ENCODE measurements around the gene ZNRD2. TPM values are rescaled to one million over a fixed set of nuclear protein-coding genes. Genes with fewer than 3 reads are reported as not detected.

Gene ZNRD2
- total RNA-seq, 1 donor from 2014 or later, result 37.0 TPM

DNA sequence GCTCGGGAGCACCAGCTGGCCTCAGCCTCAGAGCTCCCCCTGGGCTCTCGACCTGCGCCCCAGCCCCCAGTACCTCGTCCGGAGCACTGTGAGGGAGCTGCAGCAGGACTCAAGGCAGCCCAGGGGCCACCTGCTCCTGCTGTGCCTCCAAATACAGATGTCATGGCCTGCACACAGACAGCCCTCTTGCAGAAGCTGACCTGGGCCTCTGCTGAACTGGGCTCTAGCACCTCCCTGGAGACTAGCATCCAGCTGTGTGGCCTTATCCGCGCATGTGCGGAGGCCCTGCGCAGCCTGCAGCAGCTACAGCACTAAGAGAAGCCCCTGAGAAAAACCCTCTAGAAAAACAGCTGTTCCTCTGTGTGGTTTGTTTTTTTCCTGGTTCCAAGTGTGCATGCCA lies 1.1 kb downstream of the ZNRD2 start:
- intact Hi-C loops (cut with micrococcal nuclease), result loop anchor here (2.0 to 5.0 kb wide), 4 partner anchors 19 to 287 kb away; partner anchors contain the start of genes CFL1 and KAT5

DNA sequence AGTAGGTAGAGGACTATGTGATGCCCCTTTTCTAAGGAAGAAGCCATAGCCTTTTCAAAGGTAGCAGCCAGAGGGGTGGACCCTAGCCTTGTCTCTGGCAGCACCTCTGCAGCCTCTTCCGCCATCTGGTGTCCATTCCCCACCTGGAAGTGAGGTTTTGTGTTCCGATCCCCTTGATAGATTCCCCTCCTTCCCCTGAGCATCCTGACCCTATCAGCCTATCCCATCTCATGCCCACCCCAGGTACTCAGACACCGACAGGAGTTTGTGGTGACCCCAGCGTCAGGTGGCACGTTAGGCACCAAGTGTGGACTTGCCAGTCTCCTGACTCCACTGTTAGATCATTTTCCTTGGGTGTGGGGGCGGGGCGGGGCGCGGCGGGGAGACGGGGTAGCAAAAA lies 1.7 kb downstream of the ZNRD2 start:
- intact Hi-C loops (cut with micrococcal nuclease), result loop anchor here (2.0 to 5.0 kb wide), 4 partner anchors 19 to 287 kb away; partner anchors contain the start of genes CFL1 and KAT5

DNA sequence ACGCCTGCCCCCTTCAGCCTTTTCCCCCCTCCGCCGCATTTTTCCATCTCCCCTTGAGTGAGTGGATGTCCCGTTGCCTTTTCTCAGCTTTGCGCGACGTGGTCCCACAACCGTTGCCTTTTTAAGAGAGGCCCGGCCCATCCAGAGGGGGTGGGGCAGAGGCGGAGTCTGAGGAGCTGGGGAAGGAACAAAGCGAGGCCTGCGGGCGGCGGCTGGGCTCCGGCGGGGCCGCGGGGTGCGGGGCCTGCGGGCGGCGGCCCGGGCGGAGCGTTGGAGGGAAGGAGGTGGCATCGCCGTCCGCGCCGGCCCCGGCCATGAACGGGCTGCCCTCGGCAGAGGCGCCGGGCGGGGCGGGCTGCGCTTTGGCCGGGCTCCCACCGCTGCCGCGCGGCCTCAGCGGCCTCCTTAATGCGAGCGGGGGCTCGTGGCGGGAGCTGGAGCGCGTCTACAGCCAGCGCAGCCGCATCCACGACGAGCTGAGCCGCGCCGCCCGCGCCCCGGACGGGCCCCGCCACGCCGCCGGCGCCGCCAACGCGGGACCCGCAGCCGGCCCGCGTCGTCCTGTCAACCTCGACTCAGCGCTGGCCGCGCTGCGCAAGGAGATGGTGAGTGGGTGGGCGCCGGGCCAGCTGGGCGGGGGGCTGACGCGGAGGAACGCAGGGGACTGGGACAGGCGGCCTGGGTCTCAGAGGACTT lies 2.2 kb downstream of the ZNRD2 start, which contains the start of gene FAM89B:
Gene FAM89B, plus strand, starts transcription at position 183 of the 696 bp plus-strand sequence. Its CDS starts 132 bp downstream, at position 315.
- intact Hi-C loops (cut with micrococcal nuclease), result loop anchor here (5.0 kb wide), 2 partner anchors 80 to 140 kb away; partner anchors contain the start of gene KAT5

DNA sequence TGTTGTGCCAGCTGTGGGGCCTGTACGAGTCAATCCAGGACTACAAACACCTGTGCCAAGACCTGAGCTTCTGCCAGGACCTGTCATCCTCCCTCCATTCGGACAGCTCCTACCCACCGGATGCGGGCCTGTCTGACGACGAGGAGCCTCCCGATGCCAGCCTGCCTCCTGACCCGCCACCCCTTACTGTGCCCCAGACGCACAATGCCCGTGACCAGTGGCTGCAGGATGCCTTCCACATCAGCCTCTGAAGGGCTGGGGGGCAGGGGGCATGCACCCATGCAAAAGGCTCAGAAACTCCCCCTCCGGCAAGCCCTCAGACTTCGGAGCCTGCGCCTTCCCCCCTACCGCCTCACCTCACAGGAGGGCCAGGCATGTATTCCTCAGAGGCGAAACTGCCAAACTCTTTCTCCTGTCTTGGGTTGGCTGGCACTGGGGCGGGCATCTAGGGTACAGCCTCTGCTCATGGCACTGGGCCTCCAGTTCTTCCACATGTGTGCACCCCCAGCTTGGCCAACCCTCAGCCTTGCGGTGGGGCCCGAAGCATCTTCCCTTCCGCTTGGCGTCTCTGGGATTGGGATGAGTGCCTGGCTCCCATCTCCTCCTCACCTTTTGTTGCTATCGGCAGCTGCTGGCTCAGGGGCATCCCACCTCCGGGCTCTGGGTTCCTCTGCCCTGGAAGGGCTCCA lies 3.3 kb downstream of the ZNRD2 start:
- intact Hi-C loops (cut with micrococcal nuclease), result loop anchor here (1.0 to 5.0 kb wide), 4 partner anchors 15 to 139 kb away; partner anchors contain the start of genes KAT5 and PCNX3

DNA sequence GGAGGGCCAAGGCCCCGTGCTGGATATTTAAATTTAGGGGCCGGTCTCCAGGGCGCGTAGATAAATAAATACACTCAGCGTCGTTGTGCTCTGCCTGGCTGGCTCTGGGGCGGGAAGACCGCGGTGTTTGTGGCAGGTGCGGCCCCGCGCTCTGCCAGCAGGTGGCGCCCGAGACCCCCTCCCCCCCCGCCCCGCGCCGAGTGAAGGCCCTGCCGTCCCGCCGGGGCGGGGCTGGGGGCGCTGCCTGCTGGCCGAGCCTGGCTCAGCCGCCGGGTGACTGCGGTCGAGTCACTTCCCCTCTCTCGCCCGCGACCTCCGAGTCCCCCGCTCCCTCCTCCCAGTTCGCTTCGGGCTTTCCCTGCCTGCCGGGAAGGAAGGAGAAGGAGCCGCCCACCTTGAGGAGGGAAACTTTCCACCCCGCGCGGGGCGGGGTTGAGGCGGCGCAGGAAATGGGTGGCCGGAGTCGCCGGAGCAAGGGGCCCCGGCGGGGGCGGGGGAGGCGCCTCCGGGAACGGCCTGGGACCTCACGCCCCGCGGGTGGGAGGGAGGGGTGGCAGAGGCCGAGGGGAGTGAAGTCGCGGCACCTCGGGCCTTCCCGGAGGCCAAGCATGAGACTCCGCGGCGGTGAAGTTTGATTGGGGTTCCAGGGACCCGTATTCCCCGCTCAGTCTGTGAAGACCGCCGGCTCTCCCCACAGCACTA lies 4.0 kb downstream of the ZNRD2 start:
- intact Hi-C loops (cut with micrococcal nuclease), result loop anchor here (1.0 to 5.0 kb wide), 4 partner anchors 14 to 138 kb away; partner anchors contain the start of genes KAT5 and PCNX3

DNA sequence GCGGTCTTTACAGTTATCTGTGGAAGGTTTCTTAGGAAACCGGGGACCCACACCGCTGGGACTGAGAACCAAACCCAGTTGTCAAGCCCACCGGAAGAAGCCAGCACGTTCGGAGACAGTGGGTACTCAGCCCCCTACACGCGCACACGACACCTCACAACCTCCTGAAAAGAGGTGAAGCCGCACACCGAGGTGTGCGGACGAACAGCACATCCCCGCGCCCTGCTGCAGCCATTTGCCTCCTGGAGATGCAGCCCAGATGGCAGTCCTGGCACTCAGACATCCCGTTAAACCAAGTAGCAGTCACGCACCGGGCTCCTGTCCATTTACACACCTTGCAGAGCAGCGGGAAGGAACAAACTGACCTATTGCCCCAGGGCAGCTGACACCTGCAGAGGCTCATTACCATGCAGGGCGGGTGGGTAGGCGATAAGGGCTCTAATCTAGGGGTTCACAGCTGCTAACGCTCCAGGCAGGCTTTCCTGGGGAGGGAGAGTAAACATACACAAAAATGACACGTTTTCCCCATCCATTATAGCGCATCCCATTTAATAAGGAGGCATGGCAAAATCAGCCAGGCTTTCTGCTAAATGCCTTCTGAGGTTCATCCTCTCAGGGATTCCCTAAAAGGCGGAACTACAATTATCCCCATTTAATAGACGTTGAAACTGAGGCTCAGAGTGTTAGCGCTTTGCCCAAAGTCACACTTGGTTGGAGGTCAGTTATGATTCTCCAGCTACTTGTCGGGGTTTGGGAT lies 4.7 kb downstream of the ZNRD2 start:
- intact Hi-C loops (cut with micrococcal nuclease), result loop anchor here (1.0 to 5.0 kb wide), 4 partner anchors 13 to 137 kb away; partner anchors contain the start of genes KAT5 and PCNX3

DNA sequence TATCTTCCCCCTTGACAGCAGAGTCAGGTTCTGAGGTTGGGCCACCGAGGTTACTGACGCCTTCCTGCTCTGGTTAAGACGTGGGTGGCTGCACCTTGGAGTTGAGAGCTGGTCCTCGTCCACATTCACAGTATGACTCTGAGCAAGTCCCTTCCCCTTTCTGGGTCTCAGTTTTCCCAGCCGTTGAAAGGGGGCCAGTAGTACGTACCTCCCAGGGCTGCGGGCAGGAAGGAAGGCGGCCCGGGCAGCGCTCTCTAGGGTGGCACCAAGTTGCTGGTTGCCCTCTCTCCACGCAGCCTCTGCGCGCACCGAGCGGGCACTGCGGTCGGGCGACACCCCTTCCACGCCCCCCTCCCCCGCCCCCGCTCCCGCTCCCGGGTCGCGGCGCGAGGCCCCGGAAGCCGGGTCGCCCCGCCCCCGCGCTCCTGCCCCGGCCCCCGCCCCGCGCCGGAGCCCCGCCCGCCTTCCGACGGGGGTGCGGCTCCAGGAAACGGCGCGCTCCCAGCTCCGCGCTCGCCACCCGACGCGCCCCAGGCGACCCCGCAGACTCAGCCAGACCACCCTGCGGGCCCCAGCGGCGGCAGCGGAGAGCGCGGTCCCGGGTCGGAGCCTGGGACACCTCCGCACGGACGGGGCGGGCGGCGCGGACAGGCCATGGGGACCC lies 5.4 kb downstream of the ZNRD2 start, which contains the start of gene EHBP1L1:
Gene EHBP1L1, plus strand, starts transcription at position 486 of the 664 bp plus-strand sequence. CDS start 250 bp downstream, outside the sequence.
- intact Hi-C loops (cut with micrococcal nuclease), result no loop called here

DNA sequence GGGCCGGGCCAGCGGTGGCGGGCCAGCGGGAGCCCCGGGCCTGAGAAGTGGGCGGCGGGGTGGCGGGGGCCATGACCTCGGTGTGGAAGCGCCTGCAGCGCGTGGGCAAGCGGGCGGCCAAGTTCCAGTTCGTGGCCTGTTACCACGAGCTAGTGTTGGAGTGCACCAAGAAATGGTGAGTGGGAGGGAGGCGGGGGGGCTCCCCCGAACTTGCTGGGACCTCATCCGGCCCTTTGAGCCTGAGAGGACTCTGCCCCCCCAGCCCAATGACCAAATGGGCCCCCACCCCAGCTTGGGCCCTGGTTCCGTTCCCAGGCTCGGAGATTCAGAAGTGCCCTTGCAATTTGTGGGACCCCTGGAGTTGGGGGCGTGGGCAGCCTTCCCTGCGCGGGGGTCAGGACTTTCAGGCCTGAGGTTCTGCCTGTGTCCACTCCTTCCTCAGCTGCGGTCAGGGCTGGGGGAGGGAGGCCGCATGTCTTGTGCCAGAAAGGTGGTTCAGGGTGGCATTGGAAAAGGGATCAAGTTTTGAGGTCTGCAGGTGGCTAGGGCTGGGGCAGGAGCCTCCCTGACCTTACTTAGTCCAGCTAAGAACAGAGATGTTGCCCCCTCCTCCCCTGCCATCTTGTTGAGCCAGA lies 6.1 kb downstream of the ZNRD2 start:
- intact Hi-C loops (cut with micrococcal nuclease), result no loop called here

DNA sequence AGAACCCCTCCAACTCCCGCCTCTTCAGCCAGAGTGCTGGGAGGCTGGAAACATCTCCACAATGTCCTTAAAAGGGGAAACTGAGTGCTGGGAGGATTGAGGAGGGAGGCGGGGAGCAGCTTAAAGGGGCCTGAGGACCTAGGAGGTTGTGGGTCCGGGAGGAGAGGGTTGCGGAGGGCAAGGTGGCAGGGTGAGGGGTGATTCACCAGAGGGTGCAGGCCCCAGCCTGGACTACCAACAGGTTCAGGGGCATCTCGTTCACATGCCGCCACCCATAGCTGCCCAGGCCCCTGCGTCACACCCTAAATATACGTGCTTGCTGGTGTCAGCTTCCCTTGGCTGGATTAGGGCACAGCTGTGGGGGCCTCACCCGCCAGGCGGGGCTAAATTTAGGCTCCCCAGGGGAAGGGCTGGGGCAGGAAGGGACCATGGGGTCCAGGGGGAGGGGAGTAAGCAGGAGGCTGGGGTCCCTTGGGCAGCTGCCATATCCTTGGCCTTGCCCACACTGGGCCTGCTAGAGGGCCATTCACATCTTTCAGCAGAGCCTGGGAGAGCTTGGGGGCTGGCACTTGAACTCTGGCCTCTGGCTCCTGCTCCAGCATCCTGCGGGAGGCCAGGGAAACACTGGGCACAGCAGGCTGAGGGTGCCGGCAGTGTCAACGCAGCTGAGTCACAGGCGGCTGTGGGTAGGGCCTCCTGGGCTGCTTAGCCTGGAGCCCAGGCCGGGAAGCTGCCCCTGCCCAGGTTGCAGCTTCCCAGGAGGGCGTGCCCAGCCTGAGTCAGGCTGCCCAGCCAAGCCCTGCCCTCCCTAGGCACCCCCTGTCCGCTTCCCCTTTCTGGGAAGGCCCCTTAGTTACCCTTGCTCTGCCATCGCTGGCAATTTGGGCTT lies 6.8 kb downstream of the ZNRD2 start:
- intact Hi-C loops (cut with micrococcal nuclease), result no loop called here

DNA sequence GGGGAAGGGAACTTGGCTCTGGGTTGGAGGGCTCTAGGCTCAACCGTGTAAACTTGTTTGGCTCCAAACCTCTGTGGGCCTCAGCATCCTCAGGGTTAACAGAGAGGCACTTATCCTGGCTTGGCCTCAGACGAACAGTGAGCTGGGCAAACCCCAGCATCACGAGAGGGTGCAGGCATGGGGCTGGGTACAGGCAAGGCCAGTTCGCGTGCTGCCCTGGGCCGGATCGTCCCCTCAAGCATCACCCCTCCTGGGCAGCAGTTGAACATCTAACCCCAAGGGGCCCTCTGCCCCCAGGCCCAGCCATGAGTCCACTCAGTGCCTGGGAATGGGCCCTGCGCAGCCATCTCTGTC lies 7.5 kb downstream of the ZNRD2 start:
- intact Hi-C loops (cut with micrococcal nuclease), result no loop called here

DNA sequence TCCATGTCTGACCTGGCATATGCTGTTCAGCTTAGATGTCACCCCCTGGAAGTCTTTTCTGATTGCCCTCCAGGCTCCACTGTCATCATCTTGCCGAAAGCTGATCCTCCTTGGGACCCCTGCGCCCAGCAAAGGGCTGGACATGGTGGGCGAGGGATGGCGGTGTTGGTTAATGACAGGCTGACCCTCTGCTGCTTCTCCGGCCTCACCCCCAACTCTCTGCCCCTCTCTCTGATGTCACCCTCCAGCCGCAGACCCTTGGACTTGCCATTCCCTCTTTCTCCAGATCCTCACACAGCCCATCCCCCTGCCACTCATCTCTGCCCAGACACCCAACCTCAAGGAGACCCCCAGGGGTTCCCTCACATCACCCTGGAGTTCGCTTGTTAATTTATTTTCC lies 7.9 kb downstream of the ZNRD2 start:
- intact Hi-C loops (cut with micrococcal nuclease), result no loop called here

DNA sequence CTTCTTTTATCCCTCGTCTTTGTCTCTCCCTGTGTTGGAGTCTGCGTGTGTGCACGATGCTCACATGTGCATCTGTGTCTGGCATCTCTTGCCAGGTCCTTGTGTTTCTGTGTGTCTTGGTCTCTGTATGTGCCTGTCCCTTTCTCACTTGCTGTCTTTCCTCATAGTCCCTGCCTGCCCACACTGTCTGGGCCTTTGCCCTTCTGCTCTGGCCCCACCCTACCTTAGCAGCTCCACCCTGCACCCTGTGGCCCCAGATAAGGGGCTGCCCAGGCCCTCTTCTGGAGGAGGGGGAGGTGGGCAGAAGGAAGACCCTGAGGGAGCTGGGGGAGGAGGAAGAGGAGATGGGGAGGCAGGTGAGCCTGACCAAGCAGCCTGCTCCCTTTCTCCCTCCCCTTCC lies 8.4 kb downstream of the ZNRD2 start:
- intact Hi-C loops (cut with micrococcal nuclease), result no loop called here

DNA sequence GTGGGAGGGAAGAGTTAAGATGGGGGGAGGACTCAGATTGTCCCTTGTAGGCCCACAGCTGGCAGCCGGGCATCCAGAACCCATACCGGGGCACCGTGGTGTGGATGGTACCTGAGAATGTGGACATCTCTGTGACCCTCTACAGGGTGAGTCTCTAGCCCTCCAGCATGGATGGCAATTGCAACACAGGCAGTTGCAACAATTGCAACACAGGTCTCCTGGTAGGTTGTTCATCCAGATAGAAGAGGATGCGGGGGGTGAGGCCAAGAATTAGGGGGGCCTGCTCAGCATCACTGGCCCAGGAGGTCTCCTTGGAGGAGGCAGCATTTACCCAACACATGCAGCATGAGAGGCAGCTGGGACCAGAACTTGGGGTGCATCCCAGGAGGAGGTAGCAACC lies 9.0 kb downstream of the ZNRD2 start:
- intact Hi-C loops (cut with micrococcal nuclease), result no loop called here

DNA sequence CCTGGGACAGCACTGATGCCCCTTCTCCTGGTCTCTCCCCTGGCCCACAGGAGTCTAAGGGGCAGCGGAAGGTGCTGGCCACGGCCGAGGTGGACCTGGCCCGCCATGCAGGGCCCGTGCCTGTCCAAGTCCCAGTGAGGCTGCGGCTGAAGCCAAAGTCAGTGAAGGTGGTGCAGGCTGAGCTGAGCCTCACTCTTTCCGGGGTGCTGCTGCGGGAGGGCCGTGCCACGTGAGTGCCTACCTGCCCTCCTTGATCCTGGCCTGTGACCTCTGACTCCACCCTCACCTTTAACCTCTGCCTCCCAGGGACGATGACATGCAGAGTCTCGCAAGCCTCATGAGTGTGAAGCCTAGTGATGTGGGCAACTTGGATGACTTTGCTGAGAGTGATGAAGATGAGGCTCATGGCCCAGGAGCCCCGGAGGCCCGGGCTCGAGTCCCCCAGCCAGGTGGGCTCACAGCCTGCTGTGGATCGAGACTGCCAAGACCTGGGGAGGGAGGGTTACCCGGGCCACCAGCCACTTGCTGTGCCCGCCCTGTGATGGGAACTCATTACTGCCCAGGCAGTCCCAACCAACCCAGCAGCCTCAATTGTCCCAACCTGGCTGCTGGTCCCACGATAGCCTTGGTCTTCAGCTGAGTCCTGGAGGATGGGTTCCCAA lies 9.9 kb downstream of the ZNRD2 start:
- intact Hi-C loops (cut with micrococcal nuclease), result no loop called here

DNA sequence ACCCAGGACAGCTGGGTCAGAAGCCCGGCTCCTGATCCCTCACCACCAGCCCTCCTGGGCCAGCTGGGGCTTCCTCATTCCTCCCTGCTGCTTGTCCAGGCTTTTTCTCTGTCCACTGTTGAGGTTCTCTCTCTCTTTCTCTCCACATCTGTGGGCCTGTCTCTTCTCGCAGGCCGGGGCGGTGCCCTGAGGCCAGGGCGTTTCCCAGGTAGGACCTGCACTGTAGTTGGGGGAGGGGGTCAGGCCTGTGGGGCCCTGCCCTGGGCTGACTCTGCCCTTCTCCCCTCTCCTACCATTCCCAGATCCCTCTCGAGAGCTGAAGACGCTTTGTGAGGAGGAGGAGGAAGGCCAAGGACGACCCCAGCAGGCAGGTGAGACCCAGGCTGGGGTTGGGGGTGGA lies 10.5 kb downstream of the ZNRD2 start:
- intact Hi-C loops (cut with micrococcal nuclease), result no loop called here

DNA sequence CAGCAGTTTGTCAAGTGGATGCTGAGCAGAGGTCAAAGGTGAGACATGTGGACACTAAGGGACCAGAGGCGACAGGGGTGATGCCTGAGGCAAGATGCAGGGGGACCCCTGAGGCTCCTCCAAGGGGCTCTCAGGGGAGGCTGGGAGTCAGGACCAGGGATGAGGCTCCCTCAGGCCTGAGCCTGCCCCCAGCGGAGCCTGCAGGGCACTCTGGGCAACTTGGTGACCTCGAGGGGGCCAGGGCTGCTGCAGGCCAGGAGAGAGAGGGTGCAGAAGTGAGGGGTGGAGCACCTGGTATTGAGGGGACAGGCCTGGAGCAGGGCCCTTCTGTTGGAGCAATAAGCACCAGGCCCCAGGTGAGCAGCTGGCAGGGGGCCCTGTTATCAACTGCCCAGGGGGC lies 11.7 kb downstream of the ZNRD2 start:
- intact Hi-C loops (cut with micrococcal nuclease), result no loop called here

DNA sequence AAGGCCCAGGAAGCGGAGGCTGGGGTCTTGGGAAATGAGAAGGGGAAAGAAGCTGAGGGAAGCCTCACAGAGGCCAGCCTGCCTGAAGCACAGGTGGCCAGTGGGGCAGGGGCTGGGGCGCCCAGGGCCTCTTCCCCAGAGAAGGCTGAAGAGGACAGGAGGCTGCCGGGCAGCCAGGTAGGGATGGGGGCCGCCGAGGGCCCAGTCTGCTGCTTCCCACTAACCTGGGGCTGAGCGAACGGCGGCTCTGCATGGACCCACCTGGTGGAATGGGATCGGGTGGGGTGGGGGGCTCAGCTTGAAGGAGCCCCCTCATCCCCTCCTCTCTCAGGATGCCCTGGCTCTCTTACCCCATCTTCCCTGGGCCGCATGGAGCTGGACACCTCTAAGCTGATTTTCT lies 13.3 kb downstream of the ZNRD2 start:
- intact Hi-C loops (cut with micrococcal nuclease), result no loop called here

DNA sequence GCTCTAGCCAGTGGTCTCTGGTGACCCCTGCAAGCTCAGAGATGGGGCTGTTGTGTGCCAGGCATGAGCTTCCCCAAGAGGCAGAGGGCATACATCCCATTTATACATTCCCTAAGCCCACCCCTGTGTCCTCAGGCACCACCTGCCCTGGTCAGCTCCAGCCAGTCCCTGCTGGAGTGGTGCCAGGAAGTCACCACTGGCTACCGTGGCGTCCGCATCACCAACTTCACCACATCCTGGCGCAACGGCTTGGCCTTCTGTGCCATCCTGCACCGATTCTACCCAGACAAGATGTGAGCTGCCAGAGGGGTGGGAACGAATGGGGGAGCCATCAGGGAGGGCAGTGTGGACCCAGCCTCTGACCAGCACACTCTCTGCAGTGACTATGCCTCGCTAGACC lies 13.8 kb downstream of the ZNRD2 start:
- intact Hi-C loops (cut with micrococcal nuclease), result no loop called here
